ENCODE results near the gene MDH2.
"Not testable (repeated sequence)": the region's sequence is repeated elsewhere in the genome, so short reads cannot be mapped to it uniquely, and the experiment has no call there.

Gene MDH2

GRCh38 chr7:76108540-76109233 is 60.8 kb downstream of the MDH2 start:
- no peak for DNase-seq (ENCODE audit: low spot score)

GRCh38 chr7:76113042-76113630 is 65.2 kb downstream of the MDH2 start:
- DNase-seq (ENCODE audit: low spot score) = not testable (repeated sequence)

GRCh38 chr7:76114742-76115141 is 66.8 kb downstream of the MDH2 start:
- DNase-seq (ENCODE audit: low spot score) = not testable (repeated sequence)
